HG02852 (cell line): Measurements from ENCODE around the gene LSM6.
A peak's percentile ranks its signal among the peaks of the same experiment; 100 is the strongest.

Experiments used
- ATAC-seq: cut with Tn5 transposase; IDR thresholded peaks from one replicate; pipeline ENCODE4 v1.9.1; 2021; ENCODE audit warnings: mild to moderate bottlenecking, moderate library complexity; ENCODE audit not compliant: unreplicated experiment

LSM6 gene

GRCh38 chr4:146175541-146176453 is at the start of gene LSM6:
LSM6 (plus strand) TSS chr4:146175718; CDS start chr4:146182922, 7,204 bp downstream.
- peak; percentile 89 for ATAC-seq

GRCh38 chr4:146132445-146132844 is 43.1 kb upstream of the LSM6 start:
- peak; percentile 99 for ATAC-seq

- ATAC-seq: no peak
Measured at GRCh38 chr4:146134761-146135445, 40.6 kb upstream of the LSM6 start.

DNA sequence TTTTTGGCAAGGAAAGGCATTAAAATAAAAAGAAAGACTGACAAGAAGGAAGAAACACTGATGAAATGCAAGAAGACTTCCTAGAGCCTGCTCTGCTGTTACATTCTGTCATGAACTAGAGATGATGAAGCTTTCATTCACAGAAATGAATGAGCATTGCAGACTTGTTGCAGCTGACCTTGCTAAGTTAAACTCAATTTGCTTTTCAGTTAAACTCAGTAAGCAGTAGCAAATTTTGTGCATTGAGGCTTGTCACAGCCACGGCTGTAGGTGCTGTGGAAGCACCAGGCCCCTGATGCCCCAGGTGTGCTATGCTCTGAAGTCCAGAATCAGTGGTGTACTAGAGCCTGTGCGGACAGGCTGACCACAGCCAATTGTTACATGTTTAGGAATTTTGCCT is 39.6 kb upstream of the LSM6 start:
- no peak for ATAC-seq

- ATAC-seq: no peak
Measured at GRCh38 chr4:146142768-146143167, 32.8 kb upstream of the LSM6 start.

- no peak for ATAC-seq
Measured at GRCh38 chr4:146143888-146144287, 31.6 kb upstream of the LSM6 start.

DNA sequence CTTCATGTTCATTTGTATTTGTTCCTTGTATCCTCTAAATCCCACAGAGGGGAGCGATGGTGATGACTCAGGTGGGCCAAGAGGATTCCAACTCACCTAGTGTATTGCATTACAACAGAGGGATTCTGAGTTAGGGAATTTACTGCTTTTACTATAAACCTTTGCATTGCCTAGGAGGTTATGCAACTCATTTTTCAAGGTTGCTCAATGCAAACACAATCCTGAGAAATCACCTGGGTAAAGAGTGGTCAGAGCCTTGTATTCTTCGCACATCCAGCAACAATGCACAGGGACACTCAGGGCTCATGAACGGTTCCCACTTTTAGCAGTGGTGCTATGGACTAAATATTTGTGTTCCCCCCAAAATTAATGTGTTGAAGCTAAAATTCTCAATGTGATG is 28.6 kb upstream of the LSM6 start:
- no peak for ATAC-seq

- ATAC-seq: no peak
Measured at GRCh38 chr4:146148021-146148420, 27.5 kb upstream of the LSM6 start.

- ATAC-seq: no peak
Measured at GRCh38 chr4:146154057-146154456, 21.5 kb upstream of the LSM6 start.

GRCh38 chr4:146155152-146155724 is 20.3 kb upstream of the LSM6 start:
- peak; percentile 57 for ATAC-seq

GRCh38 chr4:146158036-146158745 is 17.3 kb upstream of the LSM6 start:
- no peak for ATAC-seq

DNA sequence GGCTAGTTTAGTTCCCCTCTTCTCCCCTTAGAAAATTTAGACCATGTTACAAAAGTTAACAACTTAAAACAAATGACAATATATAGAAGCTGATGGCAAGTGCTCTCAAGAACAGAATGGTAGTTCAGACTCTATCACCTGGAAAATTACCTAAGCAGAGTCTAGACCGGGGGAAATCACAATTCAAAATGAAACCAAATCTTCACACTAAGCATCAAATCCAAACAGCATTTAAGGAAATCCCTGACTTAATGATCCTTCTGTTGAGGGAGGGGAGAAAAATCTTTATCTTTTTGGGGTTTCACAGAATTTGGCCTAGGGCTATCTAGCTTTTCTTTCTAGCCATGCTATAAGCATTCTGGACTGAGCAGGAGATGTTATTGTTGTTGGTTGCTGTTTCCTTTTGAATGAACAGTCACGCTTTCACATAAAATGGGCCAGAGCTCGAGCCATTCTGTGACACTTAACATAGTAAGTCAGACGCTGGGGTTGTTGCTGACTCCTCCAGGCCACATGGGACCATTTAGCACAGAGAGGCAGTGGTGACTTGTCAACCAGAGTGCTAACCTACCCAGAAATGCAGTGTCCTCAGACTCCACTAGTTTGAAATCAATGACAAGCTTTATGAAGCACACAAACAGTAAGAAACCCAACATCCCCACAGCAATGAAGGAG is 16.0 kb upstream of the LSM6 start:
- ATAC-seq: peak; percentile 80

- no peak for ATAC-seq
Measured at GRCh38 chr4:146161243-146161642, 14.3 kb upstream of the LSM6 start.

- no peak for ATAC-seq
Measured at GRCh38 chr4:146165221-146165620, 10.3 kb upstream of the LSM6 start.

- ATAC-seq: no peak
Measured at GRCh38 chr4:146165840-146166239, 9.7 kb upstream of the LSM6 start.

DNA sequence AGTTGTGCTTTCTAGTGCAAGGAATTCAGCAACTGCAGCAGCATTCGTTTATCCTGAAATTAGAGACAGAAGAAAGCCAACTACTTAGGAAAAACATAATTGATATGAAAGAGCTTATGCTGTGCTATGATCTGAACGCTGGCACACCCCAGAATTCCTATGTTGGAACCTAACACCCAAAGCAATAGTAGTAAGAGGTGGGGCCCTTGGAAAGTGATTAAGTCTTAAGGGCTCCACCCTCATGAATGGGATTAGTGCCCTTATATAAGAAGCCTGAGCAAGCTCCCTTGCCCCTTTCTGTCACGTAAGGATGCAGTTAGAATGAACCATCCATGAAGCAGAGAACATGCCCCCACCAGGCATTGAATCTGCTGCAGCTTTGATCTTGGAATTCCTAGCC is 5.4 kb upstream of the LSM6 start:
- ATAC-seq: no peak

GRCh38 chr4:146176891-146177290 is 1.4 kb downstream of the LSM6 start:
- no peak for ATAC-seq

DNA sequence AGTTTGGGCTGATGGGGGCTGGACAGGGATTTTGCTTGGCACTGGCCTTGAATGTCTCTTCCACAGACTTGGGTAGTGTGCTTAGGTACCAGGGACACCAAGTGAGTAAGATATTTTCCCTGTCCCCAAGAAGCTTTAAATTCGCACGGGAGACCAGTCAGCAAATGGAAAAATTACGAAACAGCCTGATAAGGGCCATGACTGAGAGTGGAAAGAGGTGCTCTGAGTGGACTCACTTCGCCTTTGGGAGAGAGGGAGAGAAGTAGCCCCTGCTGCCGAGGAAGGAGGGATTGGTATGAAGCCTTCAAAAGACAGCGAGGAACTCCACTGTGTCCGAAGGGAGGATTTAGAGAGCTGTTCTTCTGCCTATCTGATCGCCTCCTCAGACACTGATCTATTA is 2.6 kb downstream of the LSM6 start:
- no peak for ATAC-seq

DNA sequence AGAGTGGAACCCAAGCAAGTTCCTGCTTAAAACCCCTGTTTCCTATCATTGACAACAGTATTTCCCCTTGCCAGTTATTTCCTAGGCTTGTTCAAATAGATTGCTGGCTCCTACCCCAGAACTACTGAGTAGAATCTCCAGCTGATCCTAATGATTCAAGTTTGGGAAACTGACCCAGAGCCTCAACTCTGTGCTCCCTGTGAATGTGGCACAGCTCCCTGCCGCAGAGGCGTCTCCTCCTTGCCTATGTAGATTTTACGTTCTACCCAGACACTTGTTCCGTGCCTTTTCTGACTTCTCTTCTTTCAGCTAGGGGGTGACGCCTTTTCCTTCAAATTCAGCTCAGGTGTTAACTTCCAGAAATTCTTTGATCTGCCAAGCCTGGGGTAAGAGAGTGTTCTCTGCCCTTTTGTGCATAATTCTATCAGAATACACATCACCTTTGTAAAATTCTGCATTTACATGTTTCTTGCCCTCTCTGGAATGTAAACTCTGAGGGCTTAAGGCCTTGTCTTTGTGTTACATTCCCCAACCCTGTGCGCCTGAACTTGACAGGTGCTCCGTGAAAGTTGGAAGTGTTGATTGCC is 4.4 kb downstream of the LSM6 start:
- ATAC-seq: no peak

DNA sequence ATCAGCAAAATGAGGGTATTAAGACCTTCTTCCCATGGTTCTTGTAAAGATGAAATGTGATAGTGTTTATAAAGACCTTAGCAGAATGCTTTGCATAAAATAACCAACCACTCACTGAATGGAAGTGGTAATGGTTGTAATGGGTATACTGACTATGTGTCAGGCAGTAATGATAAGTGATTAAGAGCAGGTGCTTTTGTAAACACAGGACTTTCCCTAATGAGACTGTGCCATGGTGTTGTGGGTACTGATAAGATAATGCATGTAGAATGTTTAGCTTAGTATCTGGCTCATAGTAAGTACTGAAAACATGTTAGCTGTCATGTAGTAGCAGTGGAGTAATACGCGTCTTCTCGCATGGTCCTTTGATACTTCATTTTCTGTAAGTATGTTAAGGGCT is 6.9 kb downstream of the LSM6 start:
- ATAC-seq: no peak
